Loucy (cell line): ENCODE data around the gene IL17RD.

Experiments
- CTCF ChIP-seq: fragments of 200-600 bp; sonication (generic); conservative IDR thresholded peaks from 2 replicates; pipeline ENCODE4 v1.5.1; 2014; ENCODE audit warnings: mild to moderate bottlenecking, antibody characterized with exemption, low read length
- EZH2phosphoT487 ChIP-seq: fragments of 200-600 bp; IDR thresholded peaks from 2 replicates; pipeline ENCODE4 v1.6.1; 2018; ENCODE audit warnings: antibody characterized with exemption, mild to moderate bottlenecking, moderate library complexity, borderline replicate concordance

- no peak for TF ChIP-seq CTCF
- no peak for TF ChIP-seq EZH2phosphoT487
These were observed 48.7 kb downstream of the IL17RD start for GRCh38 chr3:57116501-57116900.
